HFFc6 (cell line): ENCODE data around the gene KRT79. TPM values are rescaled to one million over a fixed set of nuclear protein-coding genes. Genes with fewer than 3 reads are reported as not detected.

ENCODE experiments used
- DNase-seq: peaks from one replicate; pipeline ENCODE4 v3.0.0-alpha.2; 2018
- H3K27ac Mint-ChIP-seq: 2 replicates; pipeline ENCODE4 v1.8.0; 2020; ENCODE audit warnings: mild to moderate bottlenecking, mixed read lengths
- H3K27me3 Mint-ChIP-seq: 2 replicates; pipeline ENCODE4 v1.8.0; 2021; ENCODE audit warnings: mild to moderate bottlenecking, moderate library complexity, mixed read lengths; ENCODE audit not compliant: insufficient read depth
- H3K36me3 Mint-ChIP-seq: 2 replicates; pipeline ENCODE4 v1.8.0; 2021; ENCODE audit warnings: low read depth, mixed read lengths
- H3K4me1 Mint-ChIP-seq: 2 replicates; pipeline ENCODE4 v1.8.0; 2020; ENCODE audit warnings: low read depth, mixed read lengths
- H3K4me3 Mint-ChIP-seq: 2 replicates; pipeline ENCODE4 v1.8.0; 2020; ENCODE audit warnings: mild to moderate bottlenecking, moderate library complexity, mixed read lengths
- H3K9me3 Mint-ChIP-seq: 2 replicates; pipeline ENCODE4 v1.8.0; 2020; ENCODE audit warnings: mild to moderate bottlenecking, mixed read lengths
- CTCF ChIP-seq: fragments of 200-600 bp; sonication (generic); IDR thresholded peaks from 2 replicates; pipeline ENCODE4 v1.5.0; 2021; ENCODE audit warnings: antibody characterized with exemption, mild to moderate bottlenecking
- total RNA-seq, 6 experiments: library from RNA; stranded (reverse); fragmentation: NEBNext Ultra II Directional; extraction: Animal tissue kit (Norgen Biotek cat#: 25700); gene quantifications; 2 replicates in 1 of 6; 3 replicates in 5 of 6; pipeline ENCODE4 v1.2.3, GENCODE V29; 2021

Gene KRT79
- total RNA-seq, 6 experiments from 2014 or later, result not detected

GRCh38 chr12:52846356-52846970 is 12.4 kb upstream of the KRT79 start:
- Mint-ChIP-seq H3K27me3 (peaks cover 36% of the 10 kb centered on the region), H3K9me3 (no peaks in the 10 kb centered on the region)

GRCh38 chr12:52845946-52846345 is 11.8 kb upstream of the KRT79 start:
- no peak for TF ChIP-seq CTCF
- no peak overlapping the region for H3K27ac Mint-ChIP-seq
- H3K9me3 Mint-ChIP-seq, result no peaks in the 10 kb centered on the region
- no peak overlapping the region for H3K4me3 Mint-ChIP-seq
- no peaks in the 10 kb centered on the region for H3K4me1 Mint-ChIP-seq
- H3K27me3 Mint-ChIP-seq, result peaks cover 32% of the 10 kb centered on the region
- no peak for DNase-seq
- H3K36me3 Mint-ChIP-seq, result no peaks in the 10 kb centered on the region

More at GRCh38 chr12:52846356-52846970, 12.4 kb upstream of the KRT79 start:
- no peak for TF ChIP-seq CTCF
- H3K27ac Mint-ChIP-seq, result no peak overlapping the region
- H3K4me3 Mint-ChIP-seq, result no peak overlapping the region
- H3K4me1 Mint-ChIP-seq, result no peaks in the 10 kb centered on the region
- no peak for DNase-seq
- H3K36me3 Mint-ChIP-seq, result no peaks in the 10 kb centered on the region

GRCh38 chr12:52844386-52844785 is 10.3 kb upstream of the KRT79 start:
- Mint-ChIP-seq H3K4me3 (no peak overlapping the region), H3K4me1 (no peaks in the 10 kb centered on the region), H3K36me3 (no peaks in the 10 kb centered on the region), H3K27me3 (peaks cover 24% of the 10 kb centered on the region), H3K27ac (no peak overlapping the region), H3K9me3 (no peaks in the 10 kb centered on the region)
- DNase-seq, result no peak
- no peak for TF ChIP-seq CTCF

- no peak overlapping the region for H3K27ac Mint-ChIP-seq
- H3K4me3 Mint-ChIP-seq, result no peak overlapping the region
- TF ChIP-seq CTCF, result no peak
- peaks cover 36% of the 10 kb centered on the region for H3K4me1 Mint-ChIP-seq
- H3K9me3 Mint-ChIP-seq, result no peaks in the 10 kb centered on the region
- peaks cover 13% of the 10 kb centered on the region for H3K27me3 Mint-ChIP-seq
- no peak for DNase-seq
- no peaks in the 10 kb centered on the region for H3K36me3 Mint-ChIP-seq
These were observed 5.5 kb upstream of the KRT79 start for GRCh38 chr12:52839436-52840105.

GRCh38 chr12:52838609-52839435 is 4.7 kb upstream of the KRT79 start:
- H3K9me3 Mint-ChIP-seq, result no peaks in the 10 kb centered on the region
- peaks cover 13% of the 10 kb centered on the region for H3K27me3 Mint-ChIP-seq
- TF ChIP-seq CTCF, result no peak
- peaks cover 36% of the 10 kb centered on the region for H3K4me1 Mint-ChIP-seq
- H3K4me3 Mint-ChIP-seq, result no peak overlapping the region
- H3K27ac Mint-ChIP-seq, result no peak overlapping the region
- H3K36me3 Mint-ChIP-seq, result no peaks in the 10 kb centered on the region
- no peak for DNase-seq
